Stimulated activated CD8-positive, alpha-beta memory T cell treated with anti-CD3 and anti-CD28 coated beads, Interleukin-4, amount 100 ng/mL, for 1 hour (primary cell): Measurements from ENCODE around the gene MED13.
"Not testable (repeated sequence)": the region's sequence is repeated elsewhere in the genome, so short reads cannot be mapped to it uniquely, and the experiment has no call there.

Experiments used
- DNase-seq, 2 donors: peaks; one replicate each; pipeline ENCODE4 v3.0.0-alpha.2; 2020; ENCODE audit warnings: low read depth in 2 of 2, low spot score in 1 of 2

Gene MED13

GRCh38 chr17:62062302-62062701 lies 2.8 kb downstream of the MED13 start:
- no peak for DNase-seq

GRCh38 chr17:62059414-62059813 lies 5.7 kb downstream of the MED13 start:
- DNase-seq: no peak

DNA sequence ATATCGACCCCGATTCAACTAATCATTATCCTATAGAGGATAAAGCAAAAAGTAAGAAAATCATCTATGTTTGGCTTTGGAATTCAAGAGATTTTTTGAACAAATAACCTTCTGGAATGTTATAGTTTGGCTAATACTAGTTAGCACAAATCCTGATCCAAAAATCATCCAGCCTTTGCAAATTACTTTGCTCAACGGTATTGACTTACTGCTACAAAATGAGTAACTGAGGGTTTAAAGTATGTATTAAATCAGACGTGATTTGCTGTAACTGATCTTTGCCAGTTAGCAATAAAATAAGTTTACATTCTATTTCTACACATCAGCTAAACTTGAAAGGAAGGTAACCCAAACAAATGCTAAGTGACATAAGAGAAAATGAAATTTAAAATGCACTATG lies 6.5 kb downstream of the MED13 start:
- DNase-seq: no peak

- DNase-seq: no peak
Observed at GRCh38 chr17:62057696-62058095, 7.4 kb downstream of the MED13 start.

DNA sequence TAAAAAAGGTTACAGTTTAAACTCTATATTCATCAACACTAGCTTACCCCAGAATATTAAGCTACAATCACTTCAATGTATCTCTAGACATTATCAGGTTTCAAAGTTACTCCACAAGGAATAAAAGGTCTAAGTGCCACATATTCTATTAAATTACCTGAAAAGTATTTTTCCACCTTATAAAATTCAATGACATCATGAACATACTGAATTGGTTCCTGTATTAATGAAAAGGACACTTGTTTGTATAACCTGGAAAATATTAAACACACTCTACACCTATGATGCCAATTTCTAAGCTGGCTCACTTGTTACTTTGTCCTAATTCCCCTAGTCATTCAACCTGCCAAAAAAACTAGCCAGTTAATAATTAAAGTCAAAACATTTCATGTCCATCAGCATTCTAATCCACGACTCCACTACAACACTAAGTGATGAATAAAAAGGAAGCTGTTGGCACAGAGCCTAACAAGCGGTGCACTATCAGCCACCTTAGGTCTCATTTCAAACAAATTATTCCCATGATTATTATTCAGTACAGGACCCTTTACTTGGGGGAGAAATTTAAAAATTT lies 12.2 kb downstream of the MED13 start:
- no peak for DNase-seq

DNA sequence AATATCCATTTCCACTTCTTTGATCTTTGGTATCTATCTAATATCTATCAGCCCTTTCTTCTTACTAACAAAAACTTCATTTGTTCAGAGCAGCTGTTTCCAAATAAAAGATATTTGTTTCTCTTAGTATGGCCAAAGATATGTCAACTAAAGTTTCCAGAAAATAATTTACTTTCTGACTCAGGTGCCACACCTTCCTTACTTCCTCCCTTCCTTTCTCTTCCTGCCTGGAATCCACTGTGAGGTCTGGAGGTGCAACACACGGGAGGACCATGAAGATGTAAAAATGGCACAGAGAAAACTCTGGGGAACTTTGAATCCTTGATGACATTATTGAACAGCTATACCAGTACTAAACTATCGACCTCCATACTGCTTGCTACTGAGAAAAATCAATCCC lies 14.0 kb downstream of the MED13 start:
- DNase-seq: no peak

GRCh38 chr17:62049299-62049698 lies 15.8 kb downstream of the MED13 start:
- no peak for DNase-seq

- no peak for DNase-seq
Observed at GRCh38 chr17:62048262-62048661, 16.8 kb downstream of the MED13 start.

DNA sequence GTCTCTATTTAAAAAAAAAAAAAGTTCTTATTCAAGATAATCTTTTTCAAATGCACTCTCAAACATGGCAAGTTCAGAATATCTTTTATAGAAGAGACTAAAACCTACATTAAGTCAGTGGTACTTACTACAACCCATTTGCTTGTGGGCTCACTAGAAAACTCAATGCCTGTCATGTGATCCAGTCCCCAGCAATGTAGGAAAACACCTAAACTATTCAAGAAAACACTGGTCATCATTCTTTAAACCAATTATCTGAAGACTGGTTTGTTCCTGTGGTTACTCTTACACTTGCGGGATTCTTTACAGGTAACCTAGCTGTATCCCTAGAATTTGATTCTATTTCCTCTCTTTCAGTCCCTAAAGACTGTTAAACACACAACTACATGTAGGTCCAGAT lies 19.6 kb downstream of the MED13 start:
- DNase-seq: no peak

DNA sequence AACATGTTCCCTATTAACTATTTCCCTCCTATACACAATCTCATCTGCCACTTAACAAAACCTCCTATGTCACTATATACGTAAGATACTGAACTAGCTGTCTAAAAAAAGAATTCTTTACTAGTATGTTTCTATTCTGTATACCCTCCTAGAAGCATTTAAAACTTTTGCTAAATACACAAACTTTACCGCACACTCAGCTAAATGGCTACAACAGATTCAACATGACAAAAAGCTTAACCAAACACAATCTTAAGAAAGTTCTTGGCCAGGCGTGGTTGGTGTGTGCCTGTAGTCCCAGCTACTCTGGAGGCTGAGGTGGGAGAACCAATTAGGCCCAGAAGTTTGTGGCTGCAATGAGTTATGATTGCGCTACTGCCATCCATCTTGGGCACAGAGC lies 20.0 kb downstream of the MED13 start:
- no peak for DNase-seq

DNA sequence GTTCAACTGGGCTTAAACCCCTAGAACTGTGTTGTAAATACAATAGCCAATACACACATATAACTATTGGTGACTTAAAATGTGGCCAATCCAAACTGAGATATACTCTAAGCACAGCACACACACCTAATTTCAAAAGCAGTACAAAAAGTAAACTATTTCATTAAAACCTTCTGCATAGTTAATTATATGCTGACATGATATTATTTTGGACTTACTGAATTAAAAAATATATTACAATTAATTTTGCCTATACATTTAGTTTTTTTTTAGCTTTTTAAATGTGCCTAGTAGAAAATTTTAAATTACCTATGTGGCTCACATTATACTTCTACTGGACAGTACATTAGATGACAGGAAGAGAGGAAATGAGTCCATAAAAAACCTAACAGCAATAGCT lies 21.5 kb downstream of the MED13 start:
- no peak for DNase-seq

- no peak for DNase-seq
Observed at GRCh38 chr17:62043140-62043539, 21.9 kb downstream of the MED13 start.

DNA sequence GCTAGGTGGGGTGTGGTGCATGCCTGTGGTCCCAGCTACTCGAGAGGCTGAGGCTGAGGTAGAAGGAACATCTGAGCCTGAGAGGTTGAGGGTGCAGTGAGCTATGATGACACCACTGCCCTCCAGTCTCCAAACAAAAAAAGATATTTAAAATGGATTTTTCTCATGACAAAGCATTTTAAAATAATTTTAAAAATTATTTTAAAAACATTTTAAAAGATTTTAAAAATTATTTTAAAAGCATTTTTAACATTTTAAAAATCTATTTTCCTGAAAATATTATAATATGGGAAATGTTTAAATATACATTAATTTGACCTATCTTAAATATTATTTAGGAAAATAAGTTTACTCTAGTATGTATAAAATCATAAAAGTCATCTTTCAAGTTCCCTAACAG lies 26.8 kb downstream of the MED13 start:
- no peak for DNase-seq

DNA sequence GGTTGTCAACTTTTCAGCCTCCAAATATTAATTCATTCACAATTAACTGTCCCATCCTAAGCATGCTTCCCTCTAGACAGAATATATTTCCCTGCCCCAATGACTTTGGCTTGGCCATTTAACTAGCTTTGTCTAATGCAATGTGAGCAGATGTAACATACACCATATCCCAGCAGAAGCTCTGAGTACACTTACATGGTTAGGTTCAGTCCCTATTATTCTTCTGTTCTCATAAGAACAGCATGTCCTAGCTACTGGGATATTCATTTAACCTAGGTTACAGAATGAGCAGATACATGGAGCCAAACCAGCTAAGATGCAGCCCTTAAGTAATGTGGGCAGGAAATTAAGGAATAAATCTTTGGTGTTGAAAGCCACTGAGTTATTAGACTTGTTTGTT lies 31.8 kb downstream of the MED13 start:
- DNase-seq: no peak

DNA sequence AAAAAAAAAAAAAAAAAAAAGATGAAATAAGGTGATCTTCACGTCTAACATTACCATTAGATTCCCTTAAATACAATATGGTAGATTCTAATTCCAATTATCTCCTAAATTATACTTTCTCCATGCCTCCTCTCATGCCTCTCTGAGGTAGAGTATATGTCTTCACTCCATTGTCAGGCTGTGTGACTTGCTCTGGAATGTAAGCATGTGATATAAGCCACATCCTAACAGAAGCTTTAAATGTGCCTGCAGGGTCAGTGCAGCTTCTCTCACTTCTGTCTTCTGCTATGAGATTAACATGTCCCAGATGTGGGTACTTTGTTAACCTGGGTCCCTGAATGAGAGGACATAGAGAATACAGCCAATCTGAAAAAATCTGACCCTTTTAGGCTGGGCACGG lies 32.6 kb downstream of the MED13 start:
- DNase-seq: no peak

DNA sequence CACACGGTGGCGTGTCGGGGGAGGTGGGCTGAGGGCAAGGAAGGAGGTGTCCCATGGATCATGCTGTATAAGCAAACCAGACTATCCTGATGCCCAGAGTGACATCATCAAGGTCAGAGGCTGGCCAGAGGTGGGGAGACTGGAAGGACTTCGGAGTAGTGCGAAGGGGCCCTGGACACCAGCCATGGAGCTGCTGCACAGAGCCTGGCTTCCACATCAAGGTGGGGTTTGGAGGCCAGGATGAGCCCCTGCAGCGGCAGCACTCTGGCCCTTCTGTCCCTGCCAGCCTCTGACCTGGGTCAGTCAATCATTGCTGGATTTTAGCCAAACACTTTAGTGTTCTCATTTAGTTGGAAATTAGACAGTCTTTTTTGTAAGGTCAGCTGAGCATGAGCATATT lies 34.8 kb downstream of the MED13 start:
- no peak for DNase-seq

- DNase-seq: no peak
Observed at GRCh38 chr17:62024866-62025265, 40.2 kb downstream of the MED13 start.

DNA sequence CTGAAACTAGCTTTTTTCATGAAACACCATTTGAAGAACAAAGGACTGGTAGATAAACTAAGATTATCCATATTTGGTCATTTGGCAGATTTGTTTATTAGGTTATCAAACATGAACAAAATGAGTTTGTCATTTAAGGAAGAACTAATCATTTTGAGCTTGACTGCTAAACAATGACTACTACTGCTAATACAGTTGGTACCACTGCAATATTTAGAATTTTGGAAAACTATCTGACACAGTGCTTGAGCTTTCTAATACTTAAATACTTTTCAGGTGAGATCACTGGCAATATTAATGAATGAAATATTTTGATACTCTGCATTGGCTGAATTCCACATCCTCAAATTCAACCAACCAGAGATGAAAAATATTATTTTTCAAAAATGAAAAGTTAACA lies 47.2 kb downstream of the MED13 start:
- no peak for DNase-seq

GRCh38 chr17:62017496-62017895 lies 47.6 kb downstream of the MED13 start:
- no peak for DNase-seq

DNA sequence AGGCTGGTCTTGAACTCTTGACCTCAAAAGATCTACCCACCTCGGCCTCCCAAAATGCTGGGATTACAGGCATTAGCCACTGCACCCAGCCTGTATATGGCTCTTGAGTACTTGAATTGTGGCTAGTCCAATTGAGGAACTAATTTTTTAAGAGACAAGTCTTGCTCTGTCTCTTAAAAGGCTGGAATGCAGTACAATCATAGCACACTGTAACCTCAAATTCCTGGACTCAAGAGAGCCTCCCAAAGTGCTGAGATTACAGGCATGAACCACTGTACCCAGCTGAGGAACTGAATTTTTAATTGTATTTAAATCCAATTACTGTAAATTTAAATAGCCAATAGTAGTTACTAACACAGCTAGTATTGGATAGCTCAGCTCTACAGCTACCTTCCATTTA lies 50.6 kb downstream of the MED13 start:
- DNase-seq: no peak

DNA sequence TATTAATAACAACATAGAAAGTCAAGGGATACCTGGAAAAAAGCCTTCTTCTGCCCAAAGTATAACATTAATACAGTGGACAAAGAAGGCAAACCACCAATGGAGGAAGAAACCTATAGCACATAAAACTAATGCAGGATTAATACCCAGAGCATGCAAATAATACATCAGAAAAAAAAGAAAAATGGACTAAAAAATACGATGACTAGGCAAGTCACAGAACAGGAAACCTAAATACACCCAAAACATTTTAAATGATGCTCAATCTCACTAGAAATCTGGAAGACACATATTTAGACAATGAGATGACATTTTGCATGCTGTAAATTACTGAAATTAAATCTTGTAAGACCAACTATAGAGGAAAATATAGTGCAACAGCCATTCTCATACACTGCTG lies 55.9 kb downstream of the MED13 start:
- DNase-seq: no peak

DNA sequence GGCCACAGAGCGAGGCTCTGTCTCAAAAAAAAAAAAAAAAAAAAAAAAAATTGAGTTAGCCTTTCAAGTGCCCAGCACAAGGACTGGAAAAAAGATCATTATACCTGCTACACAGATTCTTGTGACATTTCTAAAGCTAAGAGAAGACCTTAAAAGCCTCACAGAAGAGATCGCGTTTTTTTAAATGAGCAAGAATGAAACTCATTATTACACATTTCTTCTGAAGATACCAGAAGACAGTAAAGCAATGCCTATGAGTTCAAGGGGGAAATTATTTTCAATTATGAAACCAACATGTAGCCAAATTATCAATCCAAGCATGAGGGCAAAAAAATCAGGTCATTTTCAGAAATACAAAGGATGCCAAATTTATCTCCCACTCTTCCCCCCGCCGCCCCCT lies 56.8 kb downstream of the MED13 start:
- DNase-seq: no peak

- DNase-seq: no peak
Observed at GRCh38 chr17:62004388-62004787, 60.7 kb downstream of the MED13 start.

- DNase-seq: not testable (repeated sequence)
Observed at GRCh38 chr17:62003141-62003540, 61.9 kb downstream of the MED13 start.
